GM19438 (cell line): ENCODE measurements around the gene ACTRT2.

ENCODE experiments used
- ATAC-seq: cut with Tn5 transposase; IDR thresholded peaks from one replicate; pipeline ENCODE4 v1.9.1; 2021; ENCODE audit warnings: low read depth; ENCODE audit not compliant: unreplicated experiment

Gene ACTRT2

DNA sequence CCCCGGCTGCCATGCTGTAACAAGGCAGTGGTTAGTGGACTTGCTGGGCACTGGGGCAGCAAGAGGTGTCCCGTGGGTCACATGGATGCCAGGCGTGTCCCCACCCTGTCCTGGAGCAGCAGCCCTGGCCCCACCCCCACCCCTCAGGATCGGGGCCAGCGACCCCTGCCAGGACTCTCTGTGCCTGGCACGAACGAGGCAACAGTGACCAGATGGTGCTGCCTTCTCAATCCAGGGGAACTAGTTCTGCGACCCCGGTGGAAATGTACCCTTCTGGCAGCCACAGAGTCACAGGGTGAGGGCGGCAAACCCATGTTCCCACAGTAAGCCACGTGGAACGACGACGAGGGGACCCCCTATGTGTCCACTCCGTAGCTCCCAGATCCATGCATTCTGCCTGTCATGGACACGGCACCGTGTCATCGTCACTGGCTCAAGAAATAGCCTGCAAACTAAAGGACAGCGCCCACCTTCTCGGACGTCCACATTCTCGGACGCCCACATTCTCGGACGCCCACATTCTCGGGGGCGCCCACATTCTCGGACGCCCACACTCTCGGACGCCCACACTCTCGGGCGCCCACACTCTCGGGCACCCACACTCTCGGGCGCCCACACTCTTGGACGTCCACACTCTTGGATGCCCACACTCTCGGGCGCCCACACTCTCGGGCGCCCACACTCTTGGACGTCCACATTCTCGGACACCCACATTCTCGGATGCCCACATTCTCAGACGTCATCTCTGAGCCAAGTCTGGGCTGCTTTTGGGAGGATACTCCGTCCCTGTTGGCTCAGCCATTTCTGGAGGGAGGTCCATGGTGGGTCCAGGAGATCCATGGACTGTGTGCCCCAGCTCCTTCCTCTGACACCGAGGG lies 19.6 kb upstream of the ACTRT2 start:
- no peak for ATAC-seq

DNA sequence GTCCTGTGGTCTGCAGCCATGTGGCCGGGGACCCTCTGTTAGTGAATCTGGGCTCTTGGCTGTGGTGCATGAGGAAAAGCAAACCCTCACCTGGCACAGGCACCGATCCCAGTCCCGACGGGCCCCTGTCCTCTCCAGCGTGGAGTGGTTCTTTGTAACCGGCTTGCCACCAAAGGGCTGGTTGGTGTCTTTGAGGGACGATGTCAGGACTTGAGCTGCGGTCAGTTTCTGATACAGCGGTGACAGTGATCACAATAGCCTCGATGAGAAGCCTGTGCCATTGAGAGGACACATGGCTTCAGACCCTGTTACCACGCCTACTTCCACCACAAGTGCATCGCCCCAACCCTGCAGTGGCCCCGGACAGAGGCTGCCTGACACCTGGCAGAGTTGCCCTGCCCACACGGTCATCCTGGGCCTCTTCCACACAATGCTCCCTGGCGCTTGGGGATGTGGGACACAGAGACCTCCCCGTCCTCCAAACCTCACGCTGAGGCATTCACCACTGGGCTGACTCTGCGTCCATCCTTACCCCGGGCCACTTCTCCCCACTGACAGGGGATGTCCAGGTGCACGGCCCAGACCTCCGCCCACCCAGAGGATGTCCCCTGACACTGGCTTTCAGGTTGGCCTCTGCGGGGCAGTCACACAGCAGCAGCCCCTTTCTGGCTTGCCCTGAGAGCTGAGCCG lies 18.8 kb upstream of the ACTRT2 start:
- ATAC-seq, result no peak

DNA sequence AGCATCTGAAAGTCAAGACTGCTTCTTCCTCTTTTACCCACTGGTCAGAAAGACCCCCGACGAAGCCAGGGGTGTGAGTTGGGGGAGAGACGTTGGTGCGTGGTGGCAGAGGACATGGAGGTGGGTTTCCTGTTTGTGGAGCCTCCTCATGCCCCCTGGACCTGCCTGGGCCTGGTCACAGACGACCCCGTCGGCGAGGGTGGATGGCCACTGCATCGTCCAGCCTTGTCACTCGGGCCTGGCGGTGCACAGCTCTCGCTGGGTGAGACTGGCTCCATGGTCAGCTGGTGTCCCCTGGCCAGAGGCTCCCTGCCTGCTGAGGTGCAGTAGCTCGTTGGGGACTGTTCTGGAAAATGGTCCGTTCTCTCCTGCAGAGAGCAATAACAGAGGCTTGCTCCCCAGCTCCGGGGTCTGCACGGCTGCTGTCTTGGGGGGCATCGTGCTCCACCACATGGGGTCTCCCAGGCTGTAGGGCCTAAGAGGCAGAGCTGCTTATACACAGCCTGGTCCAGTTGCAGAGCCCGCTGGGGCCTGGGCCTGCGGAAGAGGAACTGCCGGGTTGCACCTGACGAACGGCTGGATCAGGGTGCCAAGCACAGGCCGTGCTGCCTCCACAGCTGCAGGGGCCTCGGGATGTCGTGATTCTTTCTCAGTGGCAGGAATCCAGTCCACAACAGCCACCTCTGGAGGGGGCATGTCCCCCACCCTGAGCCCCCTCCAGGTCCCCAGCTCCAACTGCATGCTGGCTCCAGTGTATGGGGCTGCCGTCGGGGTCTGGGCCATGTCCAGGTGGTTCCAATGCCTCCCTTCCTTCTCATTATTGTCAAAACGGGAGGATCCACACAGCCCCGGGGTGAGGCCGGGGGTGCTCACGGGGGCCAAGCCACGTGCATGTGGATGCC lies 18.0 kb upstream of the ACTRT2 start:
- ATAC-seq, result no peak

DNA sequence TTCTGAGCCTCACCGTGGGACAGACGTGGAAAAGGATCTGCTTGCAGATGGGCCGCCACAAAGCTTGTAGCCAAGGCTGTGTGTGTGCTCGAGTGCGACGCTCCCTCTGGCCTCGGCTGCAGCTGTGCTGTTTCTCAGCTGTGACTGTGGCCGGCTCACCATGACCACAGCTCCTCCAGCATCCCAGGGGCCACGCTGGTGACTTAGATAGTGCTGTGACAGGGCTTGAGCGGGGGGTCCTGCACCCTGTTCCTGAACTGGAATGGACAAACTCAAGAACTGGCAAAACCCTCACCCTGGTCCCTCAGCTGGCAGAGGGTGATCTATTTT lies 17.4 kb upstream of the ACTRT2 start:
- no peak for ATAC-seq

DNA sequence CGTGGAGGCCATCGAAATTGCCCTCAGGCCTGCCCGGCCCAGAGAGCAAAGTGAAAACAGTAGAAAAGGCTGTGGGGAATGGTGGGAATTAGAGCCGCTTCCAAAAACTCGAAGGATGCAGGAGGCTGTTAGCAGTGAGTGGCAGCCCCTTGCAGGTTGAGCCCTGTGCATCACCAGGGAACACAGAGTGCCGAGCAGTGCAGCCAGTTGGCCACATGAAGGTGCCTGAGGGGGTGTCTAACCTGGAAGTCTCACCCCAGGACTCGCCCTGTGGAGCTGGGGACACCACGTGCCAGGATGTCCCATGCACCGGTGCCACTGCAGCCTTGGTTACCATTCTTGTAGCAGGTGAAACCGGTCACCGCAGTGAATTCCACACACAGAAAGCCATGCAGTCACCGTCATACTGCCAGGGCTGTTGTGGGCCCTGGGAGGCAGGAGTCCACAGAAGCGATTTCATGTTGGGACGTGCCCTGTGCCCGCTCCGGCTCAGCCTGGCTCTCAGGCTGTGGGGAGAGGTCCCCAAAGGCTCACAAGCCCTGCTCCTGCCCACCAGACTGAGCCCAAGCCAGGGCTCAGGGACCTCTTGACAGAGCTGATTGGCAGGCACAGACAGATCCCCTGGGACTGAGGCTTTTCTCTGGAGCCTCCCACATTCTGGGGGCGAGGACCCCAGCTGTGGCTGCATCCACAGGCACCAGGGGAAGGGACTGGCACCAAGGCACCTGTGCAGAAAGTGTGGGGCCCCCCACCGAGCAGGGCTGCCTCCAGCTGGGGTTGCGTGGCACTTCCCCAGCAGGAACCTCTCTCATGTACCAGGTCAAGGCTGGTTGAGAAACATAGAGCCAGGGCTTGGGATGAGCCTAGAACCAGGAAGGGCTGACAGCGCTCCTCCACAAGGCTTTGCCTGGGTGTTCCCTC lies 16.7 kb upstream of the ACTRT2 start:
- no peak for ATAC-seq

DNA sequence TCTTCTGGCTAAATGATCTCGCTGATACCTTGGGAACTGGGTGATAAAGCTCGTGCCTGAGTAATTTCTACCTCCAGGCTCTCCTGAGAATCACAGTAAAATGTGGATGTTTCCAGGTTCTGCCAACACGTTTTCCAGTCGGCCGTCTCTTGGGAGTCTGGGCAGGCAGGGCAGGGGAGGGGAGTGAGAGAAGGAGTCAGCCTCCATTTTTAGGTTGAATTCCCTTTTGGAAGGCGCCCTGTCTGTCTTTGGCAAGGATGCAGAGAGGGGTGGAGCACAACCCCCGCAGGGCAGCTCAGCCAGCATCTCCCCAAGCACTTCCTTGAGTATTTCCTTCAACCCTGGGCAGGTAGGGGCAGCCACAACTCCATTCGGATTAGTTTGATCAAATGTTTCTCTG lies 15.5 kb upstream of the ACTRT2 start:
- ATAC-seq, result no peak

DNA sequence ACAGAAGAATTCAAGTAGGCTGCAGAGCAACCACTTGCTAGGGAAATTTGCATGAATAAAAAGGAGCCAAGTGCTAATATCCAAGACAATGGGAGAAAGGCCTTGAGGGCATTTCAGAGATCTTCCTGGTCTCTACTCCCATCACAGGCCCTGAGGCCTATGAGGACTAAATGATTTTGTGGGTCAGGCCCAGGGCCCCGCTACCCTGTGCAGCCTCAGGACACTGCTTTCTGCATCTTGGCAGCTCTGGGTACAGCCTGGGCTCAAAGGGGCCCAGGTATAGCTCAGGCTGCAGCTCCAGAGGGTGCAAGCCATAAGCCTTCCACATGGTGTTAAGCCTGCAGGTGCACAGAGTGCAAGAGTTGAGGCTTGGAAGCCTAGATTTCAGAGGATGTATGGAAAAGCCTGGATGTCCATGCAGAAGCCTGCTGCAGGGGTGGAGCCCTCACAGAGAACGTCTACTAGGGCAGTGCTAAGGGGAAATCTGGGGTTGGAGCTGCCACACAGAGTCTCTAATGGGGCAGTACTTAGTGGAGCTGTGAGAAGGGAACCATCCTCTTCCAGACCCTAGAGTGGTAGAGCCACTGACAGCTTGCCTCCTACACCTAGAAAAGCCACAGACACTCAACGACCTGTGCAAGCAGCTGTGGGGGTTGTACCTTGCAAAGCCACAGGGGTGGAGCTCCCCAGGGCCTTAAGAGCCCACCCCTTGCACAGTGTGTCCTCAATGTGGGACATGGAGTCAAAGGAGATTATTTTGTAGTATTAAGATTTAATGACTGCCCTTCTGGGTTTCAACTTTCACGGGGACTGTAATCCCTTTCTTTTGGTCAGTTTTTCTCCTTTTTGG lies 13.7 kb upstream of the ACTRT2 start:
- ATAC-seq, result no peak

DNA sequence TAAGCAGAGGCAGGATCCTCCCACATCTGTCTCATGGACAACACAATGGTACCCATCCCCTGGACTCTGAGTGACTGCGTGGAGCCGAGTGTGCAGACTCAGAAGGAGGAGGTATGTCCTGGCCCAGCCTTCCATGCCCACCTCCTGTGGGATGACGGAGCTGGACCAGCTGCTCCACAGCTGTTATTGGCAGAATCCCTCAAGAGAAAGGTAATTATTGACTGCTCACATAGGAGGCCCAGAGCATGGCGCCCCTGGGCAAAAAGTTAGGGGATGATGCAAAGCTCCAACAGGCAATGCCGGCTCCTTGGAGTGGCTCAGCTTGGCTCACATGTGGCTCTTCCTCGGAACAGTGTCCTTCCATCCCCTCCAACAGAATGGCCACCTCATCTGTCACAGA lies 12.2 kb upstream of the ACTRT2 start:
- no peak for ATAC-seq

DNA sequence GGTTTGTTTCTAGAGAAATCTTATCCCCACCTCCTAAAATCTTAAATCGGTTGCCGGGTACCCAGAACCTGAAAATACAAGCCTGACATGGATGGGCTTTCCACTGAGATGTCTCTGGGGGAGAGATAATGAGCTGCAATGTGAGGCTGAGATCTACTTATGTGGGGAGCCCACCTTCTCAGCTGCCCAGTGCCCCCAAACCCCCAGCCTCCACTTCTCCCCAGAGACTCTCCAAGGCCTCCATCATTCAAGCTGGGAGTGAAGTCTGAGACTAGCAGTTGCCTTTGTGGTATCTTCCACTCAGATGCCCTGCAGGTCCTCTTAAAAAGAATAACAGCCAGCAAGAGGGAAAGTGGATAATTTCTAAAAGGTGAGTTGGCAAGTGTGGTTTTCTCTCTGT lies 11.7 kb upstream of the ACTRT2 start:
- no peak for ATAC-seq

DNA sequence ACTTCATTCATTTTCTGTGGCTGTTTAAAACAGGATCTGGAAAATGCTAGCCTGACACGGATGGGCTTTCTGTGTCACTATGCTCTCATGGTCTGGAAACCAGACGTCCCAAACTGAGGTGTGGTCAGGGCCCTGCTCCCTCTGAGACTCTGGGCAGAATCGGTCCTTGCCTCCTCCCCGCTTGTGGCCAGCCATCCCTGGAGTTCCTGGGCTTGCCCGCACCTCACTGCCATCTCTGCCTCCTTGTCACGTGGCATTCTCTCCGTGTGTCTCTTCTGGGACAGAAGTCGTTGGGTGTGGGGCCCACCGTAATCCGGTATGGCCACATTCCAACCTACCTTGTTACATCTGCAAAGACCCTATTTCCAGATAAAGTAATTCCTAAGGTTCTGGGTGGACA lies 10.1 kb upstream of the ACTRT2 start:
- ATAC-seq, result no peak

DNA sequence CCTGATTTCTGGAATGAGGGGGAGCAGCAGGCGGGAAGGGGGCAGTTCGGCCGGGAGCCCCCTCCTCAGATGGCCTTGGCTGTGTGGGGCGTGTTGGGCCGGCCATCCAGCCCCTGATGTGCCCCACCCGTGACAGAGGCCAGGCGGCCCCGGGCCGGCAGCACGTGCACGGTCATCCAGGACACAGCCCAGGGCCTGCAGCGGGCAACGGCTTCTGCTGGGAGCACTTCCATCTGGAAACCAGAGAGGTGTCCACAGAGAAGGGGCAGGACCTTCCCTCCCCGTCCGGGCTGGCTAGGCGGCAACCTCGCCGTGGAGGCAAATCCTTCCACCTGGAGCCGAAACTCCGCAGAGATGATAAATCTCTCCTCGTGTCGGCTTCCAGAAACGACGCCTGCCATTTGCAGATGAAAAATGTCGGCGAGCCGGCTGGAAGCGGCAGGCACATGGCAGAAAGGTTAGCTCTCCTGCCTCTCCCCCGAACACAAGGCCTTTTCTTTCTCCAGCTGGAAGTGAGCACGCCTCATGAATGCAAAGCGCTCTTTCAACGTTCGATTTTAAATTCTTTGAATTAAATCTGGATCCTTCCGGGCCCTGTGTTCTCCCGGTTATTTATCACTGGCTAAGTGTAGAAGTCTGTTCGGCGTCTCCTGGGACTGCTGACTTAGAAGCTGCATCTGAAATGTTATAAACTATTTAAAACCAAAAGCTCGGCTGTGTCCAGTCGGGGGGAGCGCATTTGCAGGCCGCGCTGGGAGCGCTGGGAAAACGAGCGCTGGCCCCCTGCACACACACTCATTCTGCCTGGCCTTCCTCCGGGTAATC lies 9.4 kb upstream of the ACTRT2 start:
- no peak for ATAC-seq

DNA sequence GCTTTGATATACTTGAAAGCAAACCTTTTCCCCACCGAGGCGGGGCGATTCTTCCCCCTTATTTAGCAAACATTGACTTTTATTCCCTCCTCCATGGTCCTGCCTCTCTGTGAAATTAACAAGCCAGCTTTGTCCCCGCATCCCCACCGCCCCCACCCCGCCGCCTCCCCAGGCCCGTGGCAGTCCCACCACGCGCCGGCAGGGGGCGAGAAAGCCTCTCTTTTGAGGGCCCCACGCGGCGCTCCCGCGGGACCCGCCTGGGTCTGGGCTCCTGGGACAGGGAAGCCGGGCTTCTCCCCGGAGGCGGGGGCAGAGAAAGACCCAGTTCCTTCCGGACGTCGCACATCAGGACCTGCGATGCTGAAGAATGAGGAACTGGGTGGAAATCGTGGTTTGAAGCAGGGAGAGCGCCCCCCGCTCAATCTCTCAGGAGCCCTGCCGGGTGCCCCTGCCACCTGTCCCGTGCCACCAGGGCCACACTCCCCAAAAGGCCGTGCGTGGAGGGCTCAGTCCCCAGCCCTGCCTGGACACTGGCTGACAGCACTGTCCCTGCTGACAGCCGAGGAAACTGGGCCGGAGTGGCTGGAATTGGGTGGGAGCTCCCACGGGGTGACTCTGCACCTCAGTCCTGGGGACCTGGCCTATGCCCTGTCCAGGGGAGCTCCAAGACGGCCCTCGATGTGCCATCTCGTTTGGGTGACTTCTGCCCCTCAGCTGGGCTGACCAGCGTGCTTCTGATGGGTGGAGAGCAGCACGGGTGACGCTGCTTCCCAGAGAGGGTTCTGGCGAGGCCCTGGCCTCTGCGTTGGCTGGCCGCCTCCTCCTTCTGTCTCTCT lies 8.6 kb upstream of the ACTRT2 start:
- no peak for ATAC-seq

DNA sequence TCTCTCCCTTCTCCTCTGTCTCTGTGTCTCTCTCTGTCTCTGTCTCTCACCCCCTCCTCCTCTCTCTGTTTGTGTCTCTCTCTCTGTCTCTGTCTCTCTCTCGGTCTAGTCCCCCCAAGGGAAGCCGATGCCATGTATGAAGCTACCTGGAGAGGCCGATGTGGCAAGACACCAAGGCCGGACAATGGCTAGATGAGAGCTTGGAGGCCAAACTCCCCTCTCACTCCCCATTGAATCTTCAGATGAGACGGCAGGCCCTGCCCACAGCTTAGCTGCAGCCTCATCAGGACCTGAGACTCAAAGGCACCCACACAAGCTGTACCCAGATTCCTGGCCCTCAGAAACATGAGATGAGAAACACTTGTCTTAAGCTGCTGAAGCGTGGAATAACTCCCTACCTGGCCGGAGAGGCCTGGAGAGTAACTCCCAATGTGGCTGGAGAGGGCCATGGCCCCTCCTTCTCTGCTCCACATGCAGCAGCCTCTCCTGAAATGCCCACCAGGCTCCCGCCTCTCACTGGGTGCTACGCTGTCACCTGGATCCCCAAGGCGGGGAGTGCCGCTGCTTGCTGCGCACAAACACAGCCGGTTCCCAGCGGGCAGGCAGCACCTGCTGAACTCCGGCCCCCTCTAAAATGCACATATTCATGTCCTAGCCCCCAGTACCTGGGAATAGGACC lies 7.8 kb upstream of the ACTRT2 start:
- ATAC-seq, result no peak

DNA sequence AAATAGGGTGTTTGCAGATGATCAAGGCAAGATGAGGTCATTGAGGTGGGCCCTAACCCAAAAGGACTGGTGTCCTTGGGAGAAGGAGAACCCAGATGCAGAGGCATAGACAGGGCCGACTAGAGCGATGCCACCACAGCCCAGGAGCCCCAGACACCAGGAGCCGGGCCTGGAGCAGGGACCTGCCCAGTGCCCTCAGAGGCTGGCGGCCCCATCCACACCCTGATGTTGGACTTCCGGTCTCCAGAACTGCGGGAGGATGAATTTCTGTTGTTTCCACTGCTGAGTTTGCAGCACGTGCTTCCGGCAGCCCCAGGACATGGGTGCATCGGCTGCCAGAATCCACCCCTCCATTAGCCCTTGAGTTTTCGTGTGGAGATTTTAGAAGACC lies 7.2 kb upstream of the ACTRT2 start:
- no peak for ATAC-seq

DNA sequence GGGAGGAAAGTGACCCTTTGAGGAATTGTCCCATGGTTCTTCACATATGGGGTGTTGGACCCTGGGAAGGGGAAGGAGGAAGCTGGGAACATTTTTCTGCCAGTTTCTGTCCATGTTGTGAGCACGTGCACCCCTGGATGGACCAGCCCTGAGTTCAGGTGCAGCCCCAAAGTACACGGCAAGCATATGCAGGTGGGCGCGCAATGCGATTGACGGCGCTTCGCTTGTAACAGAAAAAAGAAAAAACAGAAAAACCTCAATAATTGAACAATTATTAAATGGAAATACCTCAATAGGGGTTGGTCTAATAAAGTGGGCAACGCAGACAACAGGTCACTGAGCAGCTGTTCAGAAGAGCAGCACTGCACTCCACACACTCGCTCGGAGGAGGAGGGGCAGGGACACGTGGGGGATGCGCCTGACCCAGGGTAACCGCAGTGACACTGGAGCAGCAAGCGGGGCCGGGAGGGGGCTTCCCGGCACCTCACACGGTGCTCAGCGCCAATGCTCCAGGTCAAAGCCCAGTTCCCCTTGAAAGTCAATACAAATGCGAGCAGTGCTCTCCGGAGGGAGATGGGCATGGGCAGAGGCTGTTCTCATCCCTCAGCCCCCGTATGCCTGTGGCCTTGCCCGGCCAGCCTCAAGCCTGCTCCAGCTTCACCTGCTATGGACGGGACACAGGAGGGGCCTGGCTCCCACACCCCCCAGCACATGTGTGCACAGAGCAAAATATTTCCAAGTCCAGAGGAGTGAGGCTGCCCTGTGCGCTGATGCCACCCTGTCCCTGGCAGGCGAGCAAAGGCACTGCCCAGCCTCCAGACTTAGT lies 6.6 kb upstream of the ACTRT2 start:
- no peak for ATAC-seq

DNA sequence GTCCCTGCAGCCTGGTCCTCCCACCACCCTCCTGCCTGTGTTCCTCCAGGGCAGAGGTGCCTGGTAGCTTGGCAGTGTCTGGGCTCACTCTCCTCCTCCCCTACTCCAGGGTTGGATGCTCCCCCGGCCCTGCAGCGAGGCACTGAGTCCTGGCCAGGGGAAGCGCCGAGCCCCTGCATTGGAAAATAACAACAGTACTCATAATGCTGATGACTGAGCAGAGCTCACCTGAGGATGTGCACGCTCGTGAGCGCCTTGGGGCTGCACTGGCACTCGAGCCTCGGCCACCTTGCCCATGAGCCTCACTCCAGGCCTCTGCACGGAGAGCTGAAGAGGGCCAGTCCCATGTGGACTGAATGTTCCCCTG lies 6.0 kb upstream of the ACTRT2 start:
- ATAC-seq, result no peak
